WI38 (cell line): ENCODE measurements around the gene C18orf63.
A peak's percentile ranks its signal among the peaks of the same experiment; 100 is the strongest.

Experiments
- H3K4me3 ChIP-seq: 2 replicates; pipeline ENCODE4 v1.5.1; 2011; ENCODE audit warnings: low read depth, mild to moderate bottlenecking, control low read depth, low read length
- CTCF ChIP-seq: IDR thresholded peaks from 2 replicates; pipeline ENCODE4 v1.5.1; 2012; ENCODE audit warnings: low read depth, mild to moderate bottlenecking, control low read depth, low read length

C18orf63 gene

GRCh38 chr18:74342416-74343043 is 26.9 kb downstream of the C18orf63 start:
- H3K4me3 ChIP-seq: no peak overlapping the region
- no peak for TF ChIP-seq CTCF

- no peak overlapping the region for H3K4me3 ChIP-seq
- TF ChIP-seq CTCF: no peak
These were observed 30.6 kb downstream of the C18orf63 start for GRCh38 chr18:74346206-74346605.

- TF ChIP-seq CTCF: no peak
- no peak overlapping the region for H3K4me3 ChIP-seq
These were observed 32.9 kb downstream of the C18orf63 start for GRCh38 chr18:74348581-74348980.

- no peak for TF ChIP-seq CTCF
- H3K4me3 ChIP-seq: no peak overlapping the region
These were observed 35.7 kb downstream of the C18orf63 start for GRCh38 chr18:74351354-74351753.

- peak; percentile 64 for TF ChIP-seq CTCF
These were observed 37.6 kb downstream of the C18orf63 start for GRCh38 chr18:74353169-74353775.

GRCh38 chr18:74356959-74357358 is 41.3 kb downstream of the C18orf63 start:
- H3K4me3 ChIP-seq: no peak overlapping the region
- TF ChIP-seq CTCF: no peak

More at GRCh38 chr18:74353169-74353775, 37.6 kb downstream of the C18orf63 start:
- no peak overlapping the region for H3K4me3 ChIP-seq

GRCh38 chr18:74360852-74361655 is 45.4 kb downstream of the C18orf63 start:
- no peak overlapping the region for H3K4me3 ChIP-seq
- TF ChIP-seq CTCF: no peak
